Activated naive CD4-positive, alpha-beta T cell treated with anti-CD3 and anti-CD28 coated beads, Interleukin-2, amount 10 ng/mL, durations not matched to agents 5 hours and 36 hours (primary cell): ENCODE results near the gene CEP126. TPM values are rescaled to one million over a fixed set of nuclear protein-coding genes. Genes with fewer than 3 reads are reported as not detected.

ENCODE experiments used
- total RNA-seq, 2 experiments: library from RNA; stranded (reverse); gene quantifications; one replicate each; pipeline ENCODE4 v1.2.3, GENCODE V29; 2021

CEP126 gene, protein sequence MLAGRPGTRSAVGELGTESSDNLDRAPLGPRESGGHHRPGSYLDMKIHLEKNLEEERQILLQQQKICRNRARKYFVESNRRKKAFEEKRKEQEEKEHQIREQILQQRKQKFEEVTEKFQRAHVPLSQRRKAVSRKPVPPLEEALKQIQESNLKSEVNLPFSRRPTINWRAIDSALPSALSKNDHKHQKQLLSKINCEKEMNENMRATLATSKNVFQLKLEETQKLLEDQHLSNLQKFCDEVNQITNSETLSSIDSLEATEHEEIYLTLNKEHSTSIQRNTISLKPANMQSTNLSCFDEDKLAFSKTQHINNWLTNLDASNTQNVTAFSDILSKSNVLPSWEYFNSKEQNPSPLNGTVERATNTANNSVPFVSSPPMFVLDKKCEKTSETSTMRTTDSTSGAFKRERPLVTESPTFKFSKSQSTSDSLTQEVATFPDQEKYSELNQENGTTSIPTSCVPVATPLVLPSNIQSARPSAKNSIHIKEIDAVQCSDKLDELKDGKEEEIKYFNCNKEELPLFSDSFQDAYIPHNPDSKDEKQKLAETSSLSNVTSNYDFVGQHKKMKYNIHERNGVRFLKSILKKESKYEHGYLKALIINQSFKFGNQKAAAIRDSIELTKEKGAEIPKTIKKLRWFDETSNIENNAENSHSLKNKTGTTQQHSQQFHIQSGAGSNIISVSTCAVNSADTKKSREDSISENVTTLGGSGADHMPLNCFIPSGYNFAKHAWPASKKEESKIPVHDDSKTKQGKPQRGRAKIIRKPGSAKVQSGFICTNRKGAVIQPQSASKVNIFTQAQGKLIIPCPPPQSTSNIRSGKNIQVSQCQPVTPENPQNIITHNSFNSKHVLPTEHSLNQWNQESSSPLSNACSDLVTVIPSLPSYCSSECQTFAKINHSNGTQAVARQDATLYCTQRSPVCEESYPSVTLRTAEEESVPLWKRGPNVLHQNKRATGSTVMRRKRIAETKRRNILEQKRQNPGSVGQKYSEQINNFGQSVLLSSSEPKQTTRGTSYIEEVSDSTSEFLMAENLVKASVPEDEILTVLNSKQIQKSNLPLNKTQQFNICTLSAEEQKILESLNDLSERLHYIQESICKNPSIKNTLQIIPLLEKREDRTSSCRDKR
- total RNA-seq, result under 1 TPM; 0.51 to 0.60 TPM

DNA sequence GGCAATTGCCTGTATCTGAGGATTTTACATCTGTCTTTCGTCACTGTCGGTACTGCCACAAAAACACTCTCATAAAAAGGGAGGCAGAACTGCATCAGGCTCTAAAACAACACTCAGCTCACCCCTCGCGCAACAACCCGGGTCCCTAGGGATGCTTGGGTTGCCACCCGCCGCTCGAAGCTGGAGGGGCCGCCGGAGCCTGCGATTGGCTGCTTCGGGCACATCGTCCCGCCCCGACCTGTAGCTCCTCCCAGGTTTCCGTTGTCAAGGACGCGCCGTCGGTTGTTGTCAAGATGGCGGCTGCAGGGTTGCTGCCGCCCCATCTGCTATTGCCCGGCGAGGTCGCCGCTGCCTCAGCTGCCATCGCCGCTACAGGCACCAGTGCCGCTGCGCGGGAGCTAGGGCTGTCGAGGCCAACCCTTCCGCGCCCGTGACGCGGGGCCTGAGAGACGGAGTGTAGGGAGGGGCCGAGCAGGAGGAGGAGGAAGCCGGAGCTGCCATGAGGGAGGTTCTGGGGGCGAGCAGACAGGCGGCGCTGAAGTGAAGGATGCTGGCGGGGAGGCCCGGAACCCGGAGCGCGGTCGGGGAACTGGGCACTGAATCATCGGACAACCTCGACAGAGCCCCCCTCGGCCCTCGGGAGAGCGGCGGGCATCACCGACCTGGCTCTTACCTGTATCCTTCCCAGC is at the start of gene CEP126:
TSS of gene CEP126 (plus strand) at position 273 of the 689 bp plus-strand sequence. CDS start at position 548, 275 bp downstream.

DNA sequence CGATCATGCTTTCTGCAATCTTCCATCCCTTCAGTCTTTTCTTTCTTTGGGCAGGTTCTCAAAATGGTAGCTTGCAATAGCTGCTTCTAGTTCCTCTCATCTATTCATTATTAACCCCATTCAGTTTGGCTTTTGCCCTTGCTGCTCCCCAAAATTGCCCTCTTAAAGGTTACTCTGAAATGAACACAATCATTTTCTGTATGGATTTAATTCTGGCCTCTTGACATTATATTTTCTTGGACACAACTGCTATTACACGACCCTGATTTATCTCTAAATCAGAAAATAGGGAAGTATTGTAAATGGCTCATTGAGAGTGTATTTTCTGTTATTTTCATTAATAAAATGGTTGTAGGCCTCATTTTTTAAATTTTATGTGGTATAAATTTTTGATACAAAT is 1.6 kb downstream of the CEP126 start, which contains the start of gene ANGPTL5:
TSS of gene ANGPTL5 (minus strand) at position 101 of the 400 bp plus-strand sequence. CDS start 8,613 bp downstream, outside the sequence.

DNA sequence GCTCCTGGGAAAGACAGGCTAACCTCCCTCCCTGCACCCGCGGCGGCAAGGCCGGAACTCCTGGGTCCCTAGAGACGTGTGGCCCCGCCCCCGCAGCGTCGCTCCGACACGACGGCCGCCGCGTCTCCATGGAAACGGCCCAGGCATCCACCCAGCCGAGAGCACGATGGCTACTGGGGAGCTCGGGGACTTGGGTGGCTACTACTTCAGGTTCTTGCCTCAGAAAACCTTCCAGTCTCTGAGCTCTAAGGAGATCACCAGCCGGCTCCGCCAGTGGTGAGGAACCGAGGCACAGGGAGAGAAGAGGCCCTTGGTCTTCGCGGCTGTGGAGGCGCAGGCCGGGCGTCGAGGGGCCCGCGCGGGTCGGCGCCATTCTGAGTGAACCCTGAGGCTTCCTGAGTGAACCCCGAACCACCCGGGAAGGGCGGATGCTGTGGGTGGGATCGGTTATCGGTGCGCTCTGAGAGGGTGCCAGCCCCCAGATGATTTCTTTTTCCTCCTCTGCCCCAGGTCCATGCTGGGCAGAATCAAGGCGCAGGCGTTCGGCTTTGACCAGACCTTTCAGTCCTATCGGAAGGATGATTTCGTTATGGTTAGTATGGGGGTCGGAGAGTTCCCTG is 132.6 kb downstream of the CEP126 start, which contains the start of gene CFAP300:
TSS of gene CFAP300 (plus strand) at position 133 of the 620 bp plus-strand sequence. CDS start at position 167, 34 bp downstream.

Other genes starting within 250 kb of the CEP126 start
- not detected for gene ANGPTL5, start 1.5 kb downstream of the CEP126 start, total RNA-seq
- not detected for gene CFAP300, start 132.4 kb downstream of the CEP126 start, total RNA-seq
- under 1 TPM in 1 of 2 experiments, not detected in 1; 0.05 TPM for gene YAP1, start 195.4 kb downstream of the CEP126 start, total RNA-seq